Suppressor macrophage (primary cell): ENCODE measurements around the gene ARGLU1.

Experiments
- DNase-seq, 4 experiments: peaks; one replicate each; pipeline ENCODE4 v3.0.0-alpha.2; 2020 to 2022

The ARGLU1 gene

DNA sequence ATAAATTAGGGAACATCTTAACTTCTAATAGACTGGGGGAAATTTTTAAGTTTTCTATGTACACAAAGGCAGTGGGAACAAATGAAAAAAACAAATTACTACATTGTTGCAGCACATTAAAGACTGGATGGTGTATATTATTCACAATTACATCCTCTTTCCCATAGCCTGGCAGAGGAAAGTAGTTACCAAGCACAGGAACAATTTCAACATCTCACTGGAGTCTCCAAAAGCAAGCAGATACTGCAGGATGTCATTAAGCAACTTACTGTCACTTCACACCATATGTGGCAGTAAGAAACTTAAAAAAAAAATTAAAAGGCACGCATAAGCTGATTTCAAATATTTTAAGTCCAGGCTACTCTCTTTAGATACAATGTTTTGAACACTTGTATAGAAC is 26.1 kb downstream of the ARGLU1 start:
- DNase-seq: peak in 3 of 4 experiments; percentile 25 to 53 (median 51)

DNA sequence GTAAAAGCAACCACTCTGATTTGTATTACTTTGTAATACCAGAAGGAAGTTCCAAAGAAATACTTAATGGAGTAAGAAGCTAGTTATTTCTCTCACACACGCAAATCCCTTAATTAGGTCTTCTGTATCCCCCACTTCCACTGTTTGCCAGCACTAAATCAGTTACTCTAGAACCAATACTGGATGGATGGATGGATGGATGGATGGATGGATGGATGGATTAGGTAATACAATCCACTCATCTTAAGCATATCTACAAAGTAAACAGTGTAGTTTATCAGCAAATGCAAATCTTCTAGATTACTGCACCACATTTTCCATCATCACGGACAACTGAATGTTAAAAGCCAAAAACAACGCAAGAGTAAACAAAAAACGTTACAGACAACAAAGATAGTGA is 27.3 kb downstream of the ARGLU1 start:
- no peak for DNase-seq

DNA sequence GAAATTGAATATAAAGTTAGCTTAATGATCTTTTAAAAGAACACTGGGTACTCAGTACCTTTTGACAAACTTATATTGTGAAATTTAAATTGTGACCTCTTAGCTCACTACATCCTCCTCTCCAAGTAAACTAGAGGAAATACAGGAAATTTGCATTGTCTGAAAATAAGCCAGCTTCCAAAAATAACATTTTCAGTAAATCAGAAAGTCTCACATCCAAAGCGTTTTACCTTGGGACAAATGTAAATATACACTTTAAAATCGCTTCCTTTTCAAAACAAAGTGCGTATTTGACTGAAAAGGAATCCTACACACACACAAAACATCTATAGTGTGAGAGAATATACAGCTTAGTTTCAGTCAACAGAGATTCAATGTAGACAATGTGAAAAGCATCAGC is 30.4 kb downstream of the ARGLU1 start:
- DNase-seq: no peak

DNA sequence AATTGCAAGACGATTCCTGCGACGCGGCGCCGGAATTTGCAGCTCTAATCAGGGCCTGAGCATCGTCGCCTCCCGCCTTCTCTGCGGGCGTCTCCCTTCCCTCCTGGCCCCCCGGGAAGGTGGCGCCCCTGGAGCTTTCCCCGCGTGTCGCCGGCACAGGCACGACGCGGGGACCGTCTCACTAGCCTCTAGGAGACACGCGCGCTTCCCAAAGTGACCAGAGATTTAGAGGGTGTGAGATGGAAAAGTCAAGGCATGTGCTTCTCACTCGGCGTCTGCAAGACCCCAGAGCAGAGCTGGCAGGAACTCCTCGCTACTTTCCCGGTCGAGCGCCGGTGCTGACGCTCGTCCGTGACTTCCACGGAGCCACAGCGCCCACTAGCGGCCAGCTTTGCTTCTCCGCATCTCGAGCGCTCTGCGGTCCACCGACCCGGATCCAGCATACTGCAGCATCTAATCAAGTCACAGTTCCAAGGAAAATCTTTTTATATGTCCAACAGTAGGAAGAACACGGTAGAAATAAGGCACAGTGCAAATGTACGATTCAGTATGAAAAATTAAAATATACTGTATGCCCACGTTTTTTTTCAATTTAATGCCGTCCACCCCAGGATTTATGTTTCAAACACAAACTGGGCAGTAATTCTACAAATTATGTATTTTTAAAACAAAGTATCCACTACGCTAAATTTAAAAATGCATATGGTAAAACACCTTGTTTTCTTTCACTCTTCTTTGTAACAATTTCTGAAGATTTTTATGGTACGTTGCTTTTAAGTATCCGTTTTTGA is 31.5 kb downstream of the ARGLU1 start:
- peak; percentile 88 to 97 (median 94) for DNase-seq

DNA sequence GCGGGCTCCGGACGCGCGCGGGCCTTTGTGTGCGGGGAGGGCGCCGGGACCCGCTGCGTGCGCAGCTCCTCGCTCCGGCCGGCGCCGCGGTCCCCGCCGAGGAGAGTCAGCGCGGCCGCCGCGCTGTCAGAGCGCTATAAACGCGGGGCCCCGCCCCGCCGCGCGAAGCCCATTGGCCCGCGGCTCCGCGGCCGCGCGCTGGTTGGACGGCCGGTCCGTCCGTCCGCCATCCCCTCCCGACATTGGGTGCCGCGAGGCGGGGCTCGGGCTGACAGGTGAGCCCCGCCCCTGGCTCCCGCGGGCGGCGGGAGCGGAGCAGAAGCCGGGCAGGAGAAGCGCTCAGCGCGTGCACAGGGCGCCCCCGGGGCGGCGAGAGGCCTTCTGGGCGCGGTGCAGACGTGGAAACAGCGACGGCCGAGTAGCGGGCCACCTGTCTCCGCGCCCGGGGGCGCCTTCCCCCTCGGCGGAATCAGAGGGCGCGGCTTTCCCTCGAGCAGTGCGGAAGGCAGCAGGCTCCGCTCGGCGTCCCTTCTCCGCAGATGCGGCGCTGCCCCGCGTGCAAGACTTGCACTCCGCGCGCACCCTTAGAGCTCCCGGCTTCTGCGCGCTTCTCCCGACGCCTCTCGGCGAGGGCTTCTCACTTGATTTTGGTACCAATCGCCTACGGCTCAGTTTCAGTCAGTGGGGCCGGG is 32.2 kb downstream of the ARGLU1 start, which contains the start of gene EFNB2:
TSS of gene EFNB2 (minus strand) at position 111 of the 692 bp plus-strand sequence. CDS start 698 bp downstream, outside the sequence.
- DNase-seq: peak; percentile 92 to 98 (median 95)

DNA sequence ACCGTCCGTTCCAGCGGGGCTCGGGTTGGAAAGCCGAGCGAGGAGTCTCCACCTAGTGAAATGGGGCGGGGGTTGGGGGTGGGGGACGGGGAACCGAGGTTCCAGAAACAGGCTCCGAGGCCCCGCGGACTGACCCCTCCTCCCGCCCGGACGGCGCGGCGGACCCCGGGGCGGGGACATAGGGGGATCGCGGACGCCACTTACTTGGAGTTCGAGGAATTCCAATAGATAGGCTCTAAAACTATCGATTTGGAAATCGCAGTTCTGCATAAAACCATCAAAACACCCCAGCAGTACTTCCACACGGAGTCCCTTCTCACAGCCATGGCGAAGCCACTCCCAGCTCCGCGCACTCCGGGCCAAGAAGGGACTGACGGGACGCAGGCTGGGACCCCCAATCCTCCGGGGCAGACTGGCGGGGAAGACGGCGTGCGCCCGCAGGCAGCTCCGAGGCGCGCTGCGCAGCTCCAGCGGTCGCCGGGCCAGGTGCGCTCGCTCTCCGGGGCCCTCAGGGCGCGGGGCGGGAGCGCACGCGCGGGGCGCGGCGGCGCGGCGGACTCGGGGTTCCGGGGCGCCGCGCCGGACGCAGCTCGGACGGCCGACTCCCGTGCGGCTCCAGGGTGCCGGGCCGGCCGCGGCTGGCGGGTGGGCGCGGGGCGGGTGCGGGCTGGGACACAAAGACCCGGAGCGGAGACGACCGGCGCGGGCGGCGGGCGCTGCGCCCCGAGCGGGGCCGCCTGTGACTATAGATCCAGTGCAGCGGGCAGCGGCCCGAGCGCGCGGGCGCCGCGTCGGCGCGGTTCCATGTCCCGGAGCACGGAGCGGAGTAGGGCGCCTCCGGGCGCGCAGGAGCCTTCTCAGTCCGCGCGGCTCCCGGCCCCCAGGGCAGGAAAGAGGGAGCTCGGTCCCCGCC is 33.0 kb downstream of the ARGLU1 start:
- DNase-seq: peak in 3 of 4 experiments; percentile 7 to 27 (median 23)

DNA sequence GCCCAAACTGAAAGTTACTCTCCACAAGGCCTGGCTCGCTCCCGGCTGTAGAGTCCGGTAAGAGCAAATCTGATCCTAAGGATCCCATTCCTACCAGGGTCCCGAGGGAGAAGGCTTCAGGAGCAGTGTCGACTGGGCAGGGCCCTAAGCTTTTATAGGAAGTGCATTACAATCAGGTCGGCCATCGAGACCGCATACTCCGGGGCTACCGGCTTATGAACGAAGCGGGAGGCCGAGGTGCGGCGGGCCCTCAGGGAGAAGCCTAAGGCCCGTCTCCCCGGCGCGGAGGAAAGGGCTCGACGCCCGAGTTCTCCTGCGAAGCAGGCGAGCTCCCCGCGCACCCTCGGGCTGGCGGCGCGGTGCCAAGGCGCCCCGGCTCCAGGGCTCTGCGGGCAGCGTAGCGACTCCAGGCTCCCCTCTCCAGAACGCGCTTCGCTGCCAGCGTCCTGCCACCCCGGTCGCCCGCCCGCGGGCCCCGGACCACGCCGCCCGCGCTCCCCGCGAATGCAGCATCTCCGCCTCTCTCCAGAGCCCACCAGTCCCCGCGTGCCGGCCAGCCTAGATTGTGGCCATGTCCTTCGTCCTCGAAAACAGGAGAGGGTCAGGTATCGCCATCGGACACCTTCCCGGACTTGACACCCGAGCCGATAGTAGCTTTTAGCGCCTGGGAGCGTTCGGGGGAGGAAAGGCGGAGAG is 33.8 kb downstream of the ARGLU1 start:
- DNase-seq: peak in 2 of 4 experiments; percentile 17 to 23

DNA sequence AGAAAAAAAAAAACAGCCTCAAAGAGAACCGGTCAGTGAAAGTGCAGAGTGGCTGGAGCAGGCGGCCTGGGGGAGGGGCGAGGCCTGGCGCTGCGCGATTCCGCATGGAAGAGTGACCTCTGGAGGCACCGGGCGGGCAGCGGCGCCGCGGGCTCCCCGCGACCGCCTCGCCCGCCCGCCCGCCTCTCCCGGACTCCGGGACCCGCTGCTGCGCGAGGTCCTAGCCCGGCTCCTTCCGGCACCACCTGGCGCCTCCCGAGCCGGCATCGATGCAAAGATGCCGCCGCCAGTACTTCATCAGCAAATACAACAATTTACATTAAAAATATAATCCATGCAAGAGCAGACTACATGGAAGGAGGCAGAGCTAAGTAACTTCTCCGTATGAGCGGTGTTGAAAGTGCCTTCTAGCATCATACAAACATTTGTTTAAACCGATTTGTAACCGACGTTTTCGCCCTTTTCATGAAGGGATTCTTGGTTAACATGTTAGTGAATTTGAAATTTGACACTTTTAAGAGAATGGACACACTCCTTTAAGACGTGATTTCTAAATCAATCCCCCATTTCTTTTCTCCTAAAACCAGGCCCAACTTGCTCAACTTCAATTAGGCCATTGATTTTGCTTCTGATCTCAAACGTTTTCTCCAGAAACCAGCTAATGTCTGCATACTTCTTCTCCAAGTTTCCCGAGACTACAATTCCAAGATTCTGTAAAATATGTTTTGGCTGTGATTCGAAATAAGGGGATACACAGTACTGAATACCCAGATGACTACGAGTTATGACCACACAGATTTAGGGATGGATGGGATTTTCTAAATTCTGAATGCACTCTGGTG is 34.6 kb downstream of the ARGLU1 start:
- DNase-seq: peak; percentile 65 to 89 (median 76)

DNA sequence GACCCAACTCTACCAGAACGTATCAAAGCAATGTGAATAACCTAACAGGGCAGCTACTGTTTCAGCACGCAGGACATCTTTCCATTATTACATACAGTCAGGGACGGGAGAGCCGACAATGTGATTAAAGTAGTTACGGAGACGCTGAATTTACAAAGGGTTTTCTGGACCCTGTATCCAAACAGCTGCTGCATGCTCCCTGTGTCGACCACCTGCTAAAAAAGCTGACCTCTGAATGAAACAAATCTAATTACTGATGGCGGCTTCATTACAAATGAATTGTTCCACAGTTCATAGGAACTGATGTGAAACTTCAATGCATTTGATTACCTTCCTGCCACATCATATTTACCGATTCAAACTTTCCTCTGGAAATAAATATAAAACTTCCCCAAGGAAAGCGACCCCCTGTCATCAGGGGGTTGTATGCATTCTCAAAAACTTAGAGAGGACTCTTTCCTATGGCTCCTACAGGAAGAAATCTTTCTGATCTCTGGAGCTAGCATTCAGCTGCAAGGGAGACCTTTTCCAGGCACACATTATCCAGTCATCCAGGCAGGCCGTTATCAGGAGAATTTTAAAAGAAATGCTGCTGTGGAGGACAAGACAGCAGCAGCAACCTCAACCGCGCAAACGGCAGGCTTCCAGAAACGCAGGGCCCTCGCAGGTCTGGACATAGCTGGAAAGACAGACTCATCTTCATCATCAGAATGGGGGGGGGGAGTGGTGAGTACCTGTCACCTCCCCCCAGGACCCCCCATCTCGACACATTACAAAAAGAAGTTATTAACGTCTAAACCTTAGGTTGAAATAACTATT is 35.6 kb downstream of the ARGLU1 start:
- no peak for DNase-seq

DNA sequence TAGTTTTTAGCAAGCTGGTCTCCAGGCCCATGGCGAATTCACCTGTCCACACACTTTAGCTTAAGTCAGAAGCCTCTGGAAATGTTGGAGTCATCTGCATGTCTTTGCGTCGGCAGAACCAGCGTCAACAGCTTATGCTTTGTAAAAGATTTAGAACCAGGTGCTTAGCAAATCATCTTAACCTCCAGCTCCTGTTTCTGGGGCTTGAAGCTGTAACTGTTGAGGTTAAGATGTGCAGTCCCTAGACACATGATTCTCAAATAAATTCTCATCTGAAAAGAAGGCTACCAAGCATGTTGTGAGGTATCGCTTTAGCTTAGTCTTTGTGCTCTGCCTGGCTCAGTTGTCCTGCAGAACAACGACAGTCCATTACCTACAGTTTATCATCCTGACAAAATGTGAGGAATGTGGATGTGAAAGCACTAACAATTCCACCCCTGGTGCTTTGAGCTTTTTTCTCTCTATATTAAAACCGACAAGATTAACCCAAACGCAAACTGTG is 36.9 kb downstream of the ARGLU1 start:
- DNase-seq: no peak

DNA sequence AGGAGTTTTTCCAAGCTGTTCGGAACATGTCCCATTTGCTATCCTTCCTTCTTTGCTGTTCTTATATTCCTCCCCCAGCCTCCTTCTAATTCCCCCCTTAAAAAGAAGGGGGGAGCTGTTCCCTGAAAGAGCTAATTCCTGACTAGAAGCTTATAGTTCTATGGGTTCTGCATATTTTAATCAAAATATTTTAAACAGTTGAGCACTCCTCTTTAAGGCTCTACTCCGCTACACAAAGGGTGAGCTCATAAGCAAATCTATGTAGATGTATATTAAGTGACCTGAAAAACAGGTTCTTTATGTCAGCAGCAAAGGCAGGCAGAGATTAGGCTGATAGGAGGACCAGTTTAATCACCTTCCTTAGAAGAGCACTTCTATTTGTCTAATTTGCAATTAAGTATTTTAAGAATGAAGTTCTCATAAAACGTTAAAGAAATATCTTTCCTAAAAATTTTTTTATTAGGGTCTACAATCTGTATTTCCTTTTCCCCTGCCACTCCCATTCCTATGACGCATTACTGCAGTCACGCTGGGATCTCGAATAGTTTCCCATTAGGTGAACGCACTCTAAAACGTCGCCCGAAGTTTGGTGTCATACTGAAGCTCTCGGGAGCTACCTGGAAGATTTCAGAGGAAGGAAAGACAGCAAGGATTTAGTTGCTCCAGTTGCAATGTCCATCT is 37.6 kb downstream of the ARGLU1 start:
- no peak for DNase-seq

DNA sequence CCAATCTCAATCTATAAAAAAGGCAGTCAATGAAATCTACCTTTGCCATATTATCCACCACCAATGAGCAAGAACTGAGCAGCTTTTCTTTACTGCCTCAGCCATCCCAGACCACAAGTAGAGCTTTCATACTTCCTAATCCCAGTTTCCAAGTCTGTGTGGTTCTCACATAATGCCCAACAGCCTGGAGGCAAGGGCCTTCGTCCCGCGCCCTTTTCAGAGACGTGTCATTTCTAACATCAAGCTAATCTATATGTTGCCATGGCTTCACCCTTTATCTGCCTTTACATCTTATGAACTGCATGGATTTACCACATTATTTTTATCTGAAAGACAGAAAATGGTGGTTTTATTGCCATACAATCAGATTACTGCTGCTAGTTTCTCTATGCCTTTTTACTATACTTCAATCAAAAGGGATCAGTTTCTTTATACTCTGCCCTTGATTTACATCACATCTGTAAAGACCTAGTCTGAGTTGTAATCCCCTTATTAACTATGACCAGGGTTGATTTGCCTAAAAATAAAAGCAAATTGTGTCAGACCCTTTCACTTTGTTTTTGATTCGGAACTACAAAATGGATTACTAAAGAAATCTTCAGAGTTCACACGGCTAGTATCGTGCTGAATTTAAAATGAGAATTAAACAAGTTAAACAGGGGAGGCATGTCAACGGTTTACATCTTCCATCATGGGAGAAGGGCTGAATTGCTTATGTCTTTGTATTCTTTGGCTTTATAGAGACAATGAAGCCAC is 38.3 kb downstream of the ARGLU1 start:
- no peak for DNase-seq

DNA sequence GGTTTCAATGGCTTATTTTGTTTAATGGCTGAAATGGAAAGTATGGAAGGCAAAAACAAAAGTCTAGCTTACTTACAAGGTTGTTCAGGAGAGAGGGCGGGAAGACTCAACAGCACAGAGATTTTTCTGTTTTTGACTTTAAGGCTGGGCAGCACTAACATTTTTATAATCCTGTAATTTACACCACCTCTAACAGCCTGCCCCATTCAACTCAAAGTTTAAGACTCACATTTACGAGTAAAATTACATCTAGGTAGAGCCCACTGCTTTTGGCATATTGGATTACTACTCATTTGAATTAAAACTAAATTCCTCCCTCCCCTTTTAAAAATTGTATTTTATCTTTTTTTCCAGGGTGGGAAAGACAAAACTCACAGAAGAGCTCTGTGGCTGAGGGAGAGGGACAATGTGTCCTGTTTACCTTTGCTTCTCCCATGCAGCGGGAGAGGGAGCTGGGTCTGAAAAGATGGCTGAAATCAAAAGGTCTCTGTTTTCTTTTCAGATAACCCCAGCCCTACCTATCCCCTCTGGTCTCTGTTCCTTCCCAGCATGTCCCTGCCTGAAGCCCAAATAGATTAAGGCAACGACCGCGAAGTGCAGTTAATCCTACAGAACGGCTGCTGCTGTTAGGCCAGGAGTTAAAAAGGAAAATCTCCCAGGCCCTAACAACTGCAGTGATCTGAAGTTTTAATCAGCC is 39.1 kb downstream of the ARGLU1 start:
- no peak for DNase-seq

DNA sequence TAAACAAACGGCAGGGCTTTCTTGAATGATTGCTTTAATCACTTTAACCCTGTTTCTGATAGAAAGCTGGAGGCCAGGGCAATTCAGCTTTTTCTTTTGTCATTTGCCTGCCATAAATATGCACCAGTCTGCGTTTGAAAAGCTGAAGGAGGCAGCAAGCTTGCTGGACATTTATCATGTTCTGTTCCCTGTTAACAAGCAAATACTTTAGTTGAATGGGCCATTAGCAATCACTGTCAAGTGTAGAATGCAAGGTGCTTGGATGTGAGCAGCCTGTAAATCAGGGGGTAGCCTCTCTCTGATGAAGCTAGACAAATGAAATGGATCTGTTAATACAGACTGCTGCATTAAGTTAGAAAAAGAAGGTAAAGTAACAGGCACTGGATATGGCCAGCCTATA is 40.1 kb downstream of the ARGLU1 start:
- DNase-seq: no peak

DNA sequence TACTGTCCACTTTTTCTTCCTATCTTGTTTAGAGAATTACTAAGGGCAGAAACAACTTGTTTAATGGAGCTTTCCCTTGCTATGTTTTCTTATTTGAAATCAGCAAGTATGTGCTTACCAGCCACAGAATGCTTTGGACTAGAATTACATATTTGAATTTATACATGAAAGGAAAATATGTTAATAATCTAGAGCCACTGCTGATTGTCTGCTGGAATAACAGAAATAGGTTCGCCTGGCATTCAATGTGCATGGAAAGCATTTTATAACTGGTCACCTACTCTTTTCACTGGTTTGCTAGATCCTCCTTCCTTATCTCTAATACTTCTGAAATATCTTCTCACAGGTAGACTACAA is 40.5 kb downstream of the ARGLU1 start:
- no peak for DNase-seq

DNA sequence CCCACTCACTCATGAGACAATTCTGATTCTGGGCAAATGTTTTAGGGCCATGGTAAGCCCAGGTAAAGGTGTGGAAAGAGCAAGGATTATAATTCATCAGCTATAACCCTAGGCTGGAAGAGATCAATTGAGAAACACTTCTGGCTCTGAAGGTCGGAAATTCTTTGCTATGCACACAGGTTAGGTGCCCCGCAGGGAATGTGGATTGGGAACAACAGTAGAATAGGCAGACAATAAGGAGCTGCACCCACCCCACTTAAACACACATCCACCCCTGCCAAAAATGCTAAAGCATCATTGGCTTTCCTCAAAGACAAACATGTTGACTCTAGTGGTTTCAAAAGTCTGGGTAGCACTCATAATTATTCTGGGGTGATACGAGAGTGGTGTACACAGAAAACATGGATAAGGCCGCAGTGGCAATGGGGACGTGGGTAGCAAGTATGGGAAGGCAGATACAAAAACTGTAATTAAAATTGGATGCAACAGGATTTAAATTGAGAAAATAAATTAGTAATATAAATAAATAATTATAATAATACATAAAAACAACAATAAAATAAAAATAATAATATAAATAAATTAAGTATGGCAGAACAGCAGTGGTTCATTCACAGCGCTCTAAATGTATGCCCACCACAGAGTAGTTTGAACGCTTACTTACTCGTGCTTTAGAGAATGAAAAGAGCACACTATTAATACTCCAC is 41.0 kb downstream of the ARGLU1 start:
- DNase-seq: no peak

DNA sequence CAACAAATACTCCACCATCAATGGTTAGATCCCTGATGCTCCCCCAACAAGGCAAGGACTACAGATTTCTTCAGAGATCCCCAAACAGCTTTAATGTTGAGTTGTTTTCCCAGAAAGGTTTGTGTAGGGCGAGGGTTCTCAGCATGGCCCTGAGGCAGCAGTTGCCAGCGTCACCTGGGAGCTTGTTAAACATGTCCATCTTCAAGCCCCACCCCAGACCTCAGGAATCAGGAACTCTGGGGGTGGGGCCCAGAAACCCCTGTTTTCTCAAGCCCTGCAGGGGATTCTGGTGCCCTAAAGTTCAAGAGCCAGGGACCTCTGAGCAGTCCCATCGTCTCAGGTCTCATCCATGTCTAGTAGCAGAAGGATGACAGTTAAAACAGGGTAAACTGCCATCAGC is 42.1 kb downstream of the ARGLU1 start:
- no peak for DNase-seq

DNA sequence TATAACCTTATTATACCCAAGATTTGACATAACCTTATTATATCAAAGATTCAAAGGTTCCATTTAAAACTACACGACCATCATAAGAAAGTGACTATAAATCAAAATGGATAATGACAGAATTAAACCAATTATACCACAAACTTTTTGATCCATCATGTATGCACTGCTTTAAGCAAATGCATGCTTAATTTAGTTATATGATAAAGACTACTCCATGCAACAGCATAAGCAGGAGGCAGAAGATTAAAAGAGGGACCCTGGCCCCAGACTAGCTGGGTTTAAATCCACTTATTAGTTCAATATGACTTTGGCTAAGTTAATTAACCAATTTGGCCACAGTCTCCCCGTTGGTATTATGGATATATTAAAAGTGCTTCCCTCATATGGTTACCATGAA is 43.8 kb downstream of the ARGLU1 start:
- no peak for DNase-seq
